Osteoblast (primary cell): ENCODE data around the gene ZNF12. TPM values are rescaled to one million over a fixed set of nuclear protein-coding genes. Genes with fewer than 3 reads are reported as not detected.

ENCODE experiments used
- DNase-seq: peaks from one replicate; pipeline ENCODE4 v3.0.0; 2011; ENCODE audit warnings: low spot score, mixed read lengths; ENCODE audit not compliant: insufficient read length; ENCODE audit errors: missing footprints
- H2AFZ ChIP-seq: 2 replicates; pipeline ENCODE4 v1.6.0; 2011; ENCODE audit warnings: mild to moderate bottlenecking, low read length
- H3K27ac ChIP-seq: 2 replicates; pipeline ENCODE4 v1.5.1; 2011; ENCODE audit warnings: mild to moderate bottlenecking, low read depth, low read length, moderate library complexity
- H3K27me3 ChIP-seq: 2 replicates; pipeline ENCODE4 v1.6.0; 2012; ENCODE audit warnings: mild to moderate bottlenecking, control low read depth, inconsistent platforms, low read length, moderate library complexity; ENCODE audit not compliant: insufficient read depth
- H3K36me3 ChIP-seq: 2 replicates; pipeline ENCODE4 v1.5.1; 2011; ENCODE audit warnings: mild to moderate bottlenecking, low read length, control low read depth, moderate library complexity; ENCODE audit not compliant: insufficient read depth
- H3K4me1 ChIP-seq: 2 replicates; pipeline ENCODE4 v1.5.1; 2011; ENCODE audit warnings: mild to moderate bottlenecking, low read length, control low read depth, moderate library complexity; ENCODE audit not compliant: insufficient read depth
- H3K4me2 ChIP-seq: 2 replicates; pipeline ENCODE4 v1.6.0; 2011; ENCODE audit warnings: mild to moderate bottlenecking, low read length; ENCODE audit not compliant: insufficient read depth
- H3K4me3 ChIP-seq: fragments of 200-600 bp; sonication (generic); 3 replicates; pipeline ENCODE4 v1.5.1; 2012; ENCODE audit warnings: mild to moderate bottlenecking, low read length, inconsistent platforms; ENCODE audit not compliant: insufficient read depth
- H3K79me2 ChIP-seq: 2 replicates; pipeline ENCODE4 v1.6.0; 2012; ENCODE audit warnings: mild to moderate bottlenecking, low read length, control low read depth, inconsistent platforms; ENCODE audit not compliant: insufficient read depth
- H3K9me3 ChIP-seq: 2 replicates; pipeline ENCODE4 v1.5.1; 2011; ENCODE audit warnings: low read depth, low read length, control low read depth
- H4K20me1 ChIP-seq: 2 replicates; pipeline ENCODE4 v1.6.0; 2012; ENCODE audit warnings: mild to moderate bottlenecking, low read length, control low read depth; ENCODE audit not compliant: insufficient read depth
- total RNA-seq: library from RNA; depleted of rRNA; stranded (reverse); fragments of >200 nt; gene quantifications from 2 replicates; pipeline ENCODE4 v1.2.3, GENCODE V29; 2012
- TF ChIP-seq, protein P1 (sequence below): IDR thresholded peaks from 2 replicates; pipeline ENCODE4 v1.5.1; 2011; ENCODE audit warnings: mild to moderate bottlenecking, low read depth, low read length, moderate library complexity; ENCODE audit errors: extremely low read depth

The ZNF12 gene
- total RNA-seq, 1 donor = 22.8 TPM

DNA sequence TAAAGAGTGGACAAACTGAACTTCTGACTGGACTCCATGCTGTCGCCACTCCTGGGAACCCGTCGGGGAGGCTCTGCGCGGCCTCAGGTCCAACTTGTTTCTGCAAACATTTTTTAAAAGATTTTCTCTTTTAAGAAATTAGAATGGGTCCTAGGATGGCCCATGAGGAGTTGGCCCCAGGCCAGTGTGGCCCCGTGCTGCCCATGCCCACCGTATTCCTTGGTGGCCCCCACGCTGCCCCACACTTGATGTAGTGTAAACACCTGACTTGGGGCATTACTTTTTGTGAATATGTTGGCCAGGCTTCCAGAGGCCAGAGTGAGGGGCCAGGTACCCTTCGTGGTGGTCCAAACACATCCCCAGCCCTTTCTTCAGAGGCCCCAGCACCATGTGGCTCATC lies 50.3 kb downstream of the ZNF12 start:
- no peak overlapping the region for H3K27ac ChIP-seq
- H3K4me1 ChIP-seq = no peaks in the 10 kb centered on the region
- no peaks in the 10 kb centered on the region for H3K9me3 ChIP-seq
- peaks cover 11% of the 10 kb centered on the region for H3K36me3 ChIP-seq
- DNase-seq = peak; percentile 58
- TF ChIP-seq, protein P1, sequence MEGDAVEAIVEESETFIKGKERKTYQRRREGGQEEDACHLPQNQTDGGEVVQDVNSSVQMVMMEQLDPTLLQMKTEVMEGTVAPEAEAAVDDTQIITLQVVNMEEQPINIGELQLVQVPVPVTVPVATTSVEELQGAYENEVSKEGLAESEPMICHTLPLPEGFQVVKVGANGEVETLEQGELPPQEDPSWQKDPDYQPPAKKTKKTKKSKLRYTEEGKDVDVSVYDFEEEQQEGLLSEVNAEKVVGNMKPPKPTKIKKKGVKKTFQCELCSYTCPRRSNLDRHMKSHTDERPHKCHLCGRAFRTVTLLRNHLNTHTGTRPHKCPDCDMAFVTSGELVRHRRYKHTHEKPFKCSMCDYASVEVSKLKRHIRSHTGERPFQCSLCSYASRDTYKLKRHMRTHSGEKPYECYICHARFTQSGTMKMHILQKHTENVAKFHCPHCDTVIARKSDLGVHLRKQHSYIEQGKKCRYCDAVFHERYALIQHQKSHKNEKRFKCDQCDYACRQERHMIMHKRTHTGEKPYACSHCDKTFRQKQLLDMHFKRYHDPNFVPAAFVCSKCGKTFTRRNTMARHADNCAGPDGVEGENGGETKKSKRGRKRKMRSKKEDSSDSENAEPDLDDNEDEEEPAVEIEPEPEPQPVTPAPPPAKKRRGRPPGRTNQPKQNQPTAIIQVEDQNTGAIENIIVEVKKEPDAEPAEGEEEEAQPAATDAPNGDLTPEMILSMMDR = no peak
- H2AFZ ChIP-seq = no peak overlapping the region
- no peak overlapping the region for H3K4me2 ChIP-seq
- H3K4me3 ChIP-seq = no peak overlapping the region
- no peaks in the 10 kb centered on the region for H3K27me3 ChIP-seq
- H4K20me1 ChIP-seq = peaks cover 7% of the 10 kb centered on the region
- no peaks in the 10 kb centered on the region for H3K79me2 ChIP-seq

DNA sequence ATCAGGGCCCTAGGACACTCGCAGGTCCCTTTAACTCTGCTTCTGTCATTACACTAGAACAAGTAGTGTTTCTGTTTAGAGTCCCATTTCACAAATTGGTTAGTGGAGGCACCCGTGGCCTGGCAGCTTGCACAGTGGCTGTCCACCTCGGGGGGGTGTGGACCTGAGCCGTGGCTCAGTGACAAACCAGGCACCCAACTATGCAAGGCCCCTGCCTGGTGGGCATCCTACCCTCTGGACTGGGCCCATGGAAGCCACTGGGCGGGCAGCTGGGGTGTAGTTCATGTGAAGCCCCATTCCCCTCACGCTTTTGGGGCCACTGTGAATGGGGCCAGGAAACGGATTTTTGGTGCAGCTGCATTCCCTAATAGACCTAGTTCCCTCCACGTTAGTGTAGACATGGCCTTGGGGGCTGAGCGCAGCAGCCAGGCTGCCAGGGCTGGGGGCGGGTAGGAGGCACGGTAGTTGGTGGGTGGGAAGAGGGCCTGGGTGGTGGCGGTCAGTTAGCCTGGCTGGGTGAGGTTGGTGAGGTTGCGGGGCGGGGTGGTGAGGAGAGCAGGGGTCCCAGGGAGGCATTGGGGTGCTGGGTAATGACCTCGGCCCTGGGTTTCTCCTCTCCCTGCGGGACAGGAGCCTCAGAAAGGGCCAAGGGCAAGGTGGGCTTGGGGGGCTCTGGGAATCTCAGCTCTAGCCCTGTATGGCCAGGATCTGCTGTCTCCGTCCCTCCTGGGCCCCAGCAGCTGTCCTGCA lies 50.9 kb downstream of the ZNF12 start:
- Histone ChIP-seq H3K4me3 (no peak overlapping the region), H3K79me2 (no peaks in the 10 kb centered on the region), H3K4me1 (no peaks in the 10 kb centered on the region), H3K27ac (no peak overlapping the region), H2AFZ (no peak overlapping the region), H4K20me1 (peaks cover 7% of the 10 kb centered on the region), H3K9me3 (no peaks in the 10 kb centered on the region), H3K27me3 (no peaks in the 10 kb centered on the region), H3K36me3 (peaks cover 11% of the 10 kb centered on the region), H3K4me2 (no peak overlapping the region)
- TF ChIP-seq, protein P1 = no peak
- DNase-seq = peak; percentile 81

DNA sequence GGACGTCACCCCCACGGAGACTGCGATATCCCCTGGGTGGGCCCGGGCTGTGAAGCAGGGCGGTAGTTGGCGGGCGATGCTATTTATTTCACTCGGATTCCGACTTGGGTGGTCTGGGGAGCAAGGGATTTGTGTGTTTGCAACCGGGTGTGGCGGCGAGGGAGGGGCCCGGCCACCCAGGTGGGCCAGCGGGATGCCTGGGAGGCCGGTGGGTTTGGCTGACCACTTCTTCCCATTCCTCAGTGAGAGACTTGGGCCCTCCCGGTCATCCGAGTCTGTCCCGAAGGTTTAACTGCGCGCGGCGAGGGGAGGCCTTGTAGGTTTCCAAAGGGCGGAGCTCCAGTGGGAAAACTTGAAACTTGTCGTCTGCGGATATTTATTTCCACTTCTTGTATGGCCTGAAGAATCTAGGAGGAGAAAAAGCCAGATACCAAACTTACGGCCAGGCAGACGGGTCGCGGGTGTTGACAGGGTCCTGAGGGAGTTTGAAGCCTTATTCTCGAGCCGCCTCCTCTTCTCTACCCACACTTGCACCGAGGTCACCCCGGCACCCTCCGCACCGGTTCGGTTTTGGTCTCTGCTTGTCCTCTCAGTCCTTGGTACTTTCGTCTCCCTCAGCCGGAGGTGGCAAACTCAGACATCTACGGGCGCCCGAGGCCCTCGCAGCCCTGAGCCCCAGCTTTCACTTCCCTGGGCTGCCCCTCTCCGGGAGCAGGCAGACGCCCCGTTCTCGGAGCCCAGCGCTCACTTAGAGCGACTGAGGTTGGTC lies 51.7 kb downstream of the ZNF12 start:
- DNase-seq = peak; percentile 75
- peaks cover 8% of the 10 kb centered on the region for H4K20me1 ChIP-seq
- no peak overlapping the region for H2AFZ ChIP-seq
- H3K36me3 ChIP-seq = peaks cover 14% of the 10 kb centered on the region
- H3K27me3 ChIP-seq = no peaks in the 10 kb centered on the region
- no peaks in the 10 kb centered on the region for H3K4me1 ChIP-seq
- H3K79me2 ChIP-seq = no peaks in the 10 kb centered on the region
- TF ChIP-seq, protein P1 = no peak
- no peak overlapping the region for H3K4me3 ChIP-seq
- H3K4me2 ChIP-seq = no peak overlapping the region
- no peak overlapping the region for H3K27ac ChIP-seq
- H3K9me3 ChIP-seq = no peaks in the 10 kb centered on the region

DNA sequence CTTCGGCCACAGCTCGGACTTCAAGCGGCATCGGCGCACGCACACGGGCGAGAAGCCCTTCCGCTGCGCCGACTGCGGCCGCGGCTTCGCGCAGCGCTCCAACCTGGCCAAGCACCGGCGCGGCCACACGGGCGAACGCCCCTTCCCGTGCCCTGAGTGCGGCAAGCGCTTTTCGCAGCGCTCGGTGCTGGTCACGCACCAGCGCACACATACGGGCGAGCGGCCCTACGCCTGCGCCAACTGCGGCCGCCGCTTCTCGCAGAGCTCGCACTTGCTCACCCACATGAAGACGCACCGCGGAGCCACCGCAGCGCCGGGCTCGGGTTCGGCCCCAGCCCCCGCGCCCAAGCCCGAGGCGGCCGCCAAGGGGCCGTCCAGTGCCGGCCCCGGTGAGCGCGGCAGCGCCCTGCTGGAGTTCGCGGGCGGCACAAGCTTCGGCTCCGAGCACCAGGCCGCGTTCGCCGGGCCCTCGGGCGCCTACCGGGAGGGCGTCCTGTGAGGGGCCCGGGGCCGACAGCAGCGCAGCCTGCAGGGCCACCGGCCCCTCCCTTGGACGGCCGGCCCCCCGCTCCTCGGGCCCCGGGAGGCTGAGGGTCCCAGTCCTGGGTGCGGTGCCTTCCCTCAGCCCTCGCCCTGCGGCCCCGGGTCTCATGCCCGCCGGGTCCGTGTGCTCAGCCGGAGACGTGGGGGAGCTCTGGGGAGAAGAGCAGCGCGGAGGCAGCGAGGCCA lies 52.5 kb downstream of the ZNF12 start:
- Histone ChIP-seq H3K4me1 (no peaks in the 10 kb centered on the region), H2AFZ (no peak overlapping the region), H4K20me1 (peaks cover 13% of the 10 kb centered on the region), H3K27ac (no peak overlapping the region), H3K4me3 (no peak overlapping the region), H3K4me2 (no peak overlapping the region), H3K9me3 (no peaks in the 10 kb centered on the region), H3K27me3 (no peaks in the 10 kb centered on the region), H3K36me3 (peaks cover 14% of the 10 kb centered on the region), H3K79me2 (no peaks in the 10 kb centered on the region)
- DNase-seq = peak; percentile 73
- TF ChIP-seq, protein P1 = no peak
